HepG2 (cell line): ENCODE data around the gene WDR73. TPM values are rescaled to one million over a fixed set of nuclear protein-coding genes. Genes with fewer than 3 reads are reported as not detected.

Source experiments
- ATF7-NPFF ChIP-seq: sonication (generic); formaldehyde crosslinking; IDR thresholded peaks from 2 replicates; pipeline ENCODE4 v1.8.1; 2023; ENCODE audit warnings: mild to moderate bottlenecking, low read depth, missing genetic modification reagents, moderate library complexity
- CENPT ChIP-seq: sonication (generic); formaldehyde crosslinking; IDR thresholded peaks from 2 replicates; pipeline ENCODE4 v1.8.0; 2022; ENCODE audit warnings: low read depth, mild to moderate bottlenecking, moderate library complexity, missing genetic modification reagents
- CHD4 ChIP-seq: fragments of 200-600 bp; sonication (generic); IDR thresholded peaks from 2 replicates; pipeline ENCODE4 v1.7.0; 2017; ENCODE audit warnings: mild to moderate bottlenecking, low read length, borderline replicate concordance
- MXI1 ChIP-seq: IDR thresholded peaks from 3 replicates; pipeline ENCODE4 v1.6.1; 2012; ENCODE audit warnings: low read depth, low read length, inconsistent platforms, borderline replicate concordance
- REPIN1 ChIP-seq: sonication (generic); formaldehyde crosslinking; IDR thresholded peaks from 2 replicates; pipeline ENCODE4 v1.8.0; 2022; ENCODE audit warnings: missing genetic modification reagents, low read depth, mild to moderate bottlenecking, borderline replicate concordance
- SP2 ChIP-seq: sonication (generic); formaldehyde crosslinking; IDR thresholded peaks from 2 replicates; pipeline ENCODE4 v1.5.1; 2020; ENCODE audit warnings: mild to moderate bottlenecking, missing genetic modification reagents
- YY1 ChIP-seq: IDR thresholded peaks from 2 replicates; pipeline ENCODE4 v1.6.1; 2011; ENCODE audit warnings: low read length, low read depth, moderate library complexity, mild to moderate bottlenecking; ENCODE audit not compliant: insufficient read depth, insufficient replicate concordance
- ZFP1 ChIP-seq: IDR thresholded peaks from 2 replicates; pipeline ENCODE4 v1.6.1; 2016
- ZFP36 ChIP-seq: fragments of 150-350 bp; IDR thresholded peaks from 2 replicates; pipeline ENCODE4 v1.6.1; 2018; ENCODE audit warnings: borderline replicate concordance, low read length, low read depth; ENCODE audit not compliant: partially characterized antibody
- ZNF205 ChIP-seq: IDR thresholded peaks from 2 replicates; pipeline ENCODE4 v1.6.1; 2018; ENCODE audit warnings: missing biosample characterization, missing genetic modification reagents
- ZNF563 ChIP-seq: sonication (generic); formaldehyde crosslinking; IDR thresholded peaks from 2 replicates; pipeline ENCODE4 v1.8.0; 2022; ENCODE audit warnings: mild to moderate bottlenecking, moderate library complexity, missing genetic modification reagents
- polyA plus RNA-seq, 8 experiments: library from polyadenylated mRNA; depleted of rRNA in 3 of 8; stranded (reverse) in 7 of 8; unstranded in 1 of 8; fragments of >200 nt; fragmentation: Illumina TruSeq in 4 of 8; extraction: Trizol in 4 of 8; gene quantifications; 2 replicates each; pipeline versions ENCODE4 v1.2.1 to v1.2.3, GENCODE V29; 2011 to 2016; ENCODE audit warnings: low read depth in 4 of 8, missing spikeins in 1 of 8, mixed read lengths in 1 of 8; ENCODE audit not compliant: insufficient read depth in 1 of 8
- total RNA-seq, 5 experiments: library from RNA; depleted of rRNA; stranded (reverse); fragments of >200 nt; fragmentation: Illumina TruSeq; extraction: Trizol; gene quantifications; 2 replicates each; pipeline ENCODE4 v1.2.3, GENCODE V29; 2016; ENCODE audit warnings: low read depth in 1 of 5
- TF ChIP-seq, protein P1 (sequence below): IDR thresholded peaks from 2 replicates; pipeline ENCODE4 v1.4.0; 2020; ENCODE audit warnings: mild to moderate bottlenecking, missing genetic modification reagents
- TF ChIP-seq, protein P2 (sequence below): sonication (generic); formaldehyde crosslinking; IDR thresholded peaks from 2 replicates; pipeline ENCODE4 v1.4.0; 2020; ENCODE audit warnings: missing genetic modification reagents
- TF ChIP-seq, protein P3 (sequence below): sonication (generic); formaldehyde crosslinking; IDR thresholded peaks from 2 replicates; pipeline ENCODE4 v1.4.0; 2020; ENCODE audit warnings: missing genetic modification reagents, borderline replicate concordance

WDR73 gene
- total and polyA plus RNA-seq, 2 of the 13 experiments (the other 11 are each of a cell fraction or from before 2014, with no cell fraction given), result 20.0 to 35.5 TPM

DNA sequence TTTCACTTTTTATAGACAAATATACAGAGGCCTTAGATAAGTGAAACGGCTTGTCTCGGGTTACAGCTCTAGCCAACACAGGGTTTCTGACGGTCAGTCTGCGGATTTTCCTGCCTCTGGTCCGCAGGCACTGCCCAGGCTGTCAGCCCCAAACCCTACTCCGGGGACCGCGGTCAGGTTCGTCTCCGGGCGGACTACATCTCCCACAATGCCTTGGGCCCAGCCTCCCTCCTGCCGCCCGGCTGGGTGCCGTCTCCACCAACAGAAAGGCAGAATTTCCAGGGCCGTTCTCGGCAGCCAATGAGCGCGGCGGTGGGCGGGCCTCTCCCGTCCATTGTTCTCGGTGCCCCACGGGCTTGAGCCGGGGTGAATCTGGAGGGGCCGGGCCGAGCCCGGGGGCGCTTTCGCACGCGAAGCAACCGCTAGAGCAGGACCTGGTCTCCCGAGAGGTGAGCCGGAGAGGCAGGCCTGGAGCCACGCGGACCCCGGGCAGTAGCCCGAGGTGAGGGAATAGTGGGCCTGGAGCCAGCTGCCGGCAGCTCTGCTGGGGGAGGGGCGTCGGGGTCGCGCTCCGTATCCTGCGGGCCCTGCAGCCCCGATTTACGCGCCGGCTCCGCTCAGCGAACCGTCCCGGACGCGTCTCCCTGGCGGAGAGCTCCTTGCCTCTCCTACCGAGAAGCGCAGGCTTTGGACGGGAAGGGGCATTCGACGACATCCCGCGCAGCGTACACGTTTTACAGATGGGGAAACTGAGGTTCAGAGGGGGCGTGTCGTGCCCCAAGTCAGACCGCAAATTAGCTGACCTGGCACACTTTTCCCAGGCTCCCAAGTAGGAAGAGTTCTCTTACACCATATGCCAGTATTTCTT is 53.2 kb downstream of the WDR73 start, which contains the start of gene ZSCAN2 (continued):
- TF ChIP-seq CENPT (CRISPR knock-in tag), result no peak
- TF ChIP-seq ATF7-NPFF (CRISPR knock-in tag), result no peak
- TF ChIP-seq, protein P1, sequence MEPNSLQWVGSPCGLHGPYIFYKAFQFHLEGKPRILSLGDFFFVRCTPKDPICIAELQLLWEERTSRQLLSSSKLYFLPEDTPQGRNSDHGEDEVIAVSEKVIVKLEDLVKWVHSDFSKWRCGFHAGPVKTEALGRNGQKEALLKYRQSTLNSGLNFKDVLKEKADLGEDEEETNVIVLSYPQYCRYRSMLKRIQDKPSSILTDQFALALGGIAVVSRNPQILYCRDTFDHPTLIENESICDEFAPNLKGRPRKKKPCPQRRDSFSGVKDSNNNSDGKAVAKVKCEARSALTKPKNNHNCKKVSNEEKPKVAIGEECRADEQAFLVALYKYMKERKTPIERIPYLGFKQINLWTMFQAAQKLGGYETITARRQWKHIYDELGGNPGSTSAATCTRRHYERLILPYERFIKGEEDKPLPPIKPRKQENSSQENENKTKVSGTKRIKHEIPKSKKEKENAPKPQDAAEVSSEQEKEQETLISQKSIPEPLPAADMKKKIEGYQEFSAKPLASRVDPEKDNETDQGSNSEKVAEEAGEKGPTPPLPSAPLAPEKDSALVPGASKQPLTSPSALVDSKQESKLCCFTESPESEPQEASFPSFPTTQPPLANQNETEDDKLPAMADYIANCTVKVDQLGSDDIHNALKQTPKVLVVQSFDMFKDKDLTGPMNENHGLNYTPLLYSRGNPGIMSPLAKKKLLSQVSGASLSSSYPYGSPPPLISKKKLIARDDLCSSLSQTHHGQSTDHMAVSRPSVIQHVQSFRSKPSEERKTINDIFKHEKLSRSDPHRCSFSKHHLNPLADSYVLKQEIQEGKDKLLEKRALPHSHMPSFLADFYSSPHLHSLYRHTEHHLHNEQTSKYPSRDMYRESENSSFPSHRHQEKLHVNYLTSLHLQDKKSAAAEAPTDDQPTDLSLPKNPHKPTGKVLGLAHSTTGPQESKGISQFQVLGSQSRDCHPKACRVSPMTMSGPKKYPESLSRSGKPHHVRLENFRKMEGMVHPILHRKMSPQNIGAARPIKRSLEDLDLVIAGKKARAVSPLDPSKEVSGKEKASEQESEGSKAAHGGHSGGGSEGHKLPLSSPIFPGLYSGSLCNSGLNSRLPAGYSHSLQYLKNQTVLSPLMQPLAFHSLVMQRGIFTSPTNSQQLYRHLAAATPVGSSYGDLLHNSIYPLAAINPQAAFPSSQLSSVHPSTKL (CRISPR knock-in tag), result 0 out of 2 replicates have a peak, but pooled peaks have one; percentile 27
- peak; percentile 31; the same call in 1 of the 2 replicates for TF ChIP-seq ZNF563 (CRISPR knock-in tag)
- TF ChIP-seq ZNF205 (CRISPR knock-in tag), result no peak
- TF ChIP-seq, protein P2, sequence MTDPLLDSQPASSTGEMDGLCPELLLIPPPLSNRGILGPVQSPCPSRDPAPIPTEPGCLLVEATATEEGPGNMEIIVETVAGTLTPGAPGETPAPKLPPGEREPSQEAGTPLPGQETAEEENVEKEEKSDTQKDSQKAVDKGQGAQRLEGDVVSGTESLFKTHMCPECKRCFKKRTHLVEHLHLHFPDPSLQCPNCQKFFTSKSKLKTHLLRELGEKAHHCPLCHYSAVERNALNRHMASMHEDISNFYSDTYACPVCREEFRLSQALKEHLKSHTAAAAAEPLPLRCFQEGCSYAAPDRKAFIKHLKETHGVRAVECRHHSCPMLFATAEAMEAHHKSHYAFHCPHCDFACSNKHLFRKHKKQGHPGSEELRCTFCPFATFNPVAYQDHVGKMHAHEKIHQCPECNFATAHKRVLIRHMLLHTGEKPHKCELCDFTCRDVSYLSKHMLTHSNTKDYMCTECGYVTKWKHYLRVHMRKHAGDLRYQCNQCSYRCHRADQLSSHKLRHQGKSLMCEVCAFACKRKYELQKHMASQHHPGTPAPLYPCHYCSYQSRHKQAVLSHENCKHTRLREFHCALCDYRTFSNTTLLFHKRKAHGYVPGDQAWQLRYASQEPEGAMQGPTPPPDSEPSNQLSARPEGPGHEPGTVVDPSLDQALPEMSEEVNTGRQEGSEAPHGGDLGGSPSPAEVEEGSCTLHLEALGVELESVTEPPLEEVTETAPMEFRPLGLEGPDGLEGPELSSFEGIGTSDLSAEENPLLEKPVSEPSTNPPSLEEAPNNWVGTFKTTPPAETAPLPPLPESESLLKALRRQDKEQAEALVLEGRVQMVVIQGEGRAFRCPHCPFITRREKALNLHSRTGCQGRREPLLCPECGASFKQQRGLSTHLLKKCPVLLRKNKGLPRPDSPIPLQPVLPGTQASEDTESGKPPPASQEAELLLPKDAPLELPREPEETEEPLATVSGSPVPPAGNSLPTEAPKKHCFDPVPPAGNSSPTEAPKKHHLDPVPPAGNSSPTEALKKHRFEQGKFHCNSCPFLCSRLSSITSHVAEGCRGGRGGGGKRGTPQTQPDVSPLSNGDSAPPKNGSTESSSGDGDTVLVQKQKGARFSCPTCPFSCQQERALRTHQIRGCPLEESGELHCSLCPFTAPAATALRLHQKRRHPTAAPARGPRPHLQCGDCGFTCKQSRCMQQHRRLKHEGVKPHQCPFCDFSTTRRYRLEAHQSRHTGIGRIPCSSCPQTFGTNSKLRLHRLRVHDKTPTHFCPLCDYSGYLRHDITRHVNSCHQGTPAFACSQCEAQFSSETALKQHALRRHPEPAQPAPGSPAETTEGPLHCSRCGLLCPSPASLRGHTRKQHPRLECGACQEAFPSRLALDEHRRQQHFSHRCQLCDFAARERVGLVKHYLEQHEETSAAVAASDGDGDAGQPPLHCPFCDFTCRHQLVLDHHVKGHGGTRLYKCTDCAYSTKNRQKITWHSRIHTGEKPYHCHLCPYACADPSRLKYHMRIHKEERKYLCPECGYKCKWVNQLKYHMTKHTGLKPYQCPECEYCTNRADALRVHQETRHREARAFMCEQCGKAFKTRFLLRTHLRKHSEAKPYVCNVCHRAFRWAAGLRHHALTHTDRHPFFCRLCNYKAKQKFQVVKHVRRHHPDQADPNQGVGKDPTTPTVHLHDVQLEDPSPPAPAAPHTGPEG (CRISPR knock-in tag), result no peak
- no peak for TF ChIP-seq ZFP1 (CRISPR knock-in tag)
- TF ChIP-seq, protein P3, sequence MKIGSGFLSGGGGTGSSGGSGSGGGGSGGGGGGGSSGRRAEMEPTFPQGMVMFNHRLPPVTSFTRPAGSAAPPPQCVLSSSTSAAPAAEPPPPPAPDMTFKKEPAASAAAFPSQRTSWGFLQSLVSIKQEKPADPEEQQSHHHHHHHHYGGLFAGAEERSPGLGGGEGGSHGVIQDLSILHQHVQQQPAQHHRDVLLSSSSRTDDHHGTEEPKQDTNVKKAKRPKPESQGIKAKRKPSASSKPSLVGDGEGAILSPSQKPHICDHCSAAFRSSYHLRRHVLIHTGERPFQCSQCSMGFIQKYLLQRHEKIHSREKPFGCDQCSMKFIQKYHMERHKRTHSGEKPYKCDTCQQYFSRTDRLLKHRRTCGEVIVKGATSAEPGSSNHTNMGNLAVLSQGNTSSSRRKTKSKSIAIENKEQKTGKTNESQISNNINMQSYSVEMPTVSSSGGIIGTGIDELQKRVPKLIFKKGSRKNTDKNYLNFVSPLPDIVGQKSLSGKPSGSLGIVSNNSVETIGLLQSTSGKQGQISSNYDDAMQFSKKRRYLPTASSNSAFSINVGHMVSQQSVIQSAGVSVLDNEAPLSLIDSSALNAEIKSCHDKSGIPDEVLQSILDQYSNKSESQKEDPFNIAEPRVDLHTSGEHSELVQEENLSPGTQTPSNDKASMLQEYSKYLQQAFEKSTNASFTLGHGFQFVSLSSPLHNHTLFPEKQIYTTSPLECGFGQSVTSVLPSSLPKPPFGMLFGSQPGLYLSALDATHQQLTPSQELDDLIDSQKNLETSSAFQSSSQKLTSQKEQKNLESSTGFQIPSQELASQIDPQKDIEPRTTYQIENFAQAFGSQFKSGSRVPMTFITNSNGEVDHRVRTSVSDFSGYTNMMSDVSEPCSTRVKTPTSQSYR (CRISPR knock-in tag), result peak; percentile 87
- TF ChIP-seq SP2 (CRISPR knock-in tag), result peak; percentile 90
- peak; percentile 38; the same call in 1 of the 3 replicates for TF ChIP-seq MXI1
- TF ChIP-seq REPIN1 (CRISPR knock-in tag), result peak; percentile 42; the same call in 1 of the 2 replicates
- no peak for TF ChIP-seq CHD4
- TF ChIP-seq YY1, result peak; percentile 83
- TF ChIP-seq ZFP36, result no peak
